Epithelial cell of proximal tubule (primary cell): ENCODE data around the gene NEGR1. TPM values are rescaled to one million over a fixed set of nuclear protein-coding genes. Genes with fewer than 3 reads are reported as not detected.

Experiments used
- DNase-seq: peaks from one replicate; pipeline ENCODE4 v3.0.0-alpha.2; 2011; ENCODE audit warnings: low read depth
- H3K4me3 ChIP-seq: 2 replicates; pipeline ENCODE4 v1.5.1; 2011; ENCODE audit warnings: low read depth, mild to moderate bottlenecking, low read length
- CTCF ChIP-seq: conservative IDR thresholded peaks from 2 replicates; pipeline ENCODE4 v1.5.1; 2012; ENCODE audit warnings: low read depth, mild to moderate bottlenecking, low read length
- total RNA-seq: library from RNA; depleted of rRNA; stranded (reverse); fragments of >200 nt; gene quantifications from 2 replicates; pipeline ENCODE4 v1.2.3, GENCODE V29; 2015

Gene NEGR1
- total RNA-seq, 1 donor from 2014 or later = 3.1 TPM

GRCh38 chr1:71839876-71840275 is 442.5 kb downstream of the NEGR1 start:
- H3K4me3 ChIP-seq = no peak overlapping the region
- TF ChIP-seq CTCF = no peak
- DNase-seq = no peak

GRCh38 chr1:71836904-71837303 is 445.4 kb downstream of the NEGR1 start:
- no peak for TF ChIP-seq CTCF
- no peak overlapping the region for H3K4me3 ChIP-seq
- DNase-seq = no peak

GRCh38 chr1:71835442-71835813 is 446.9 kb downstream of the NEGR1 start:
- no peak for TF ChIP-seq CTCF
- DNase-seq = no peak
- no peak overlapping the region for H3K4me3 ChIP-seq

GRCh38 chr1:71834601-71835441 is 447.5 kb downstream of the NEGR1 start:
- H3K4me3 ChIP-seq = no peak overlapping the region
- no peak for DNase-seq
- no peak for TF ChIP-seq CTCF

GRCh38 chr1:71831646-71832045 is 450.7 kb downstream of the NEGR1 start:
- TF ChIP-seq CTCF = no peak
- H3K4me3 ChIP-seq = no peak overlapping the region
- no peak for DNase-seq

GRCh38 chr1:71829346-71829745 is 453.0 kb downstream of the NEGR1 start:
- no peak for TF ChIP-seq CTCF
- DNase-seq = no peak
- H3K4me3 ChIP-seq = no peak overlapping the region
